Head of caudate nucleus (tissue), 42 donors: ENCODE data around the gene C12orf56.

Experiments
- DNase-seq, 42 donors: peaks; one replicate each; pipeline versions ENCODE4 v3.0.0 to v3.0.0-alpha.2; 2020 to 2021; ENCODE audit warnings: mixed read lengths in 7 of 42
- intact Hi-C: fragments of 100-400 bp; cut with DNase I; formaldehyde crosslinking; loops from one replicate; pipeline ENCODE4 v1.15.0; 2022

The C12orf56 gene

GRCh38 chr12:64216239-64216638, 174.3 kb downstream of the C12orf56 start:
- intact Hi-C loops: no loop called here
- DNase-seq: no peak
